Measurements from ENCODE around the gene USP1.

DNA sequence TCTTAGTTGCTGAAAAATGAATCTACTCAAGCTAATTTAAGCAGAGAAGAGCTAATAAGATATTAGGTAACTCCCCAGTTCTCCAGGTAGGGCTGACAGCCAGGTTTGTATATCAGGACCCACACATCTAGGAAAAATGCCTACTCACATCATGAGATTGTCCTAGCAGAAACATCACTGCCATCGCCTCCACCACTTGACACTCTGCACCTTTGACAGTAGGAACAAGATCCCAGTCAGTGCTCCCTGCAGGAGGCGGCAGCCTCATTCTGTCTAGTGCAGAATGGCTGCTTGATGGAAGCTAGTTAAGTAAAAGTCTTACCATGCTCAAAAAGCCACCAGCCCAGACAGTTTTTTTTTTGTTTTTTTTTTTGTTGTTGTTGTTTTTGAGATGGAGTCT is 31.6 kb upstream of the USP1 start:
- no peak for TF ChIP-seq POLR2AphosphoS5 (IDR thresholded peaks at IDR 0.05)
- TF ChIP-seq POLR2A (IDR thresholded peaks at IDR 0.05): no peak
